Spleen (tissue), 7 donors: ENCODE measurements around the gene BACE2.

Experiments used
- CTCF ChIP-seq, 11 experiments: fragments of 200-600 bp in 7 of 11; fragments of 450-650 bp in 4 of 11; sonication (generic) in 4 of 11; IDR thresholded peaks in 8 of 11; conservative IDR thresholded peaks in 3 of 11; 1 replicate in 7 of 11; 2 replicates in 4 of 11; pipeline versions ENCODE4 v1.4.0 to v1.8.0; 2016 to 2021; ENCODE audit warnings: antibody characterized with exemption in 11 of 11, inconsistent platforms in 4 of 11, mild to moderate bottlenecking in 1 of 11
- POLR2A ChIP-seq, 3 donors: fragments of 450-650 bp; IDR thresholded peaks; one replicate each; pipeline ENCODE4 v1.5.1; 2017; ENCODE audit warnings: antibody characterized with exemption in 3 of 3, mild to moderate bottlenecking in 1 of 3
- donor health status: DM: no; HTN: no; CAD: no; lungs with moderate emphysema.
- donor health status: DM: no; HTN: no; CAD: no.
- donor health status: DM: no; HTN: no; CAD: no.

- TF ChIP-seq POLR2A (IDR thresholded peaks at IDR 0.05): no peak
- no peak for TF ChIP-seq CTCF (IDR thresholded peaks at IDR 0.05 in 8 of 11, conservative IDR thresholded peaks at IDR 0.05 in 3 of 11)
Observed at GRCh38 chr21:41199588-41199987, 31.6 kb downstream of the BACE2 start.
